IMR-90 (cell line): ENCODE results near the gene HDGFL2. TPM values are rescaled to one million over a fixed set of nuclear protein-coding genes. Genes with fewer than 3 reads are reported as not detected.
"Not testable (repeated sequence)": the region's sequence is repeated elsewhere in the genome, so short reads cannot be mapped to it uniquely, and the experiment has no call there.

Experiments used
- ATAC-seq: fragments of 200-7000 bp; cut with Tn5 transposase; 2 replicates; pipeline ENCODE4 v1.9.1; 2020; ENCODE audit warnings: low read depth, mild to moderate bottlenecking, moderate library complexity
- BruUV-seq: library from RNA; stranded (reverse); fragments of 400-500 nt; replicated peaks from 2 replicates; lab custom pipeline; 2021; lab: Mats Ljungman, UMichigan
- CTCF ChIA-PET: fragments of 300-600 bp; formaldehyde crosslinking; extraction: SDS; loops from one replicate; lab custom pipeline; 2021; ENCODE audit warnings: antibody characterized with exemption; lab: Yijun Ruan, JAX
- POLR2A ChIA-PET: fragments of 300-600 bp; sonication (Branson Sonifier 250); formaldehyde crosslinking; loops from one replicate; lab custom pipeline; 2022; ENCODE audit warnings: antibody characterized with exemption; ENCODE audit not compliant: unreplicated experiment; lab: Charles Lee
- DNase-seq: peaks from one replicate; pipeline ENCODE4 v3.0.0; 2013
- H2AFZ ChIP-seq: replicated peaks from 2 replicates; pipeline ENCODE3; 2013; ENCODE audit warnings: low read length, mild to moderate bottlenecking; ENCODE audit not compliant: poor library complexity
- H2AK5ac ChIP-seq: 2 replicates; pipeline ENCODE4 v1.6.1; 2013; ENCODE audit warnings: low read depth, low read length, inconsistent platforms
- H2AK9ac ChIP-seq: replicated peaks from 2 replicates; pipeline ENCODE3; 2013; ENCODE audit warnings: mild to moderate bottlenecking, low read depth, low read length, moderate library complexity; ENCODE audit not compliant: poor library complexity
- H2BK120ac ChIP-seq: 2 replicates; pipeline ENCODE4 v1.6.1; 2013; ENCODE audit warnings: low read depth, low read length, inconsistent platforms
- H2BK15ac ChIP-seq: 3 replicates; pipeline ENCODE4 v1.6.1; 2013; ENCODE audit warnings: low read depth, low read length, inconsistent platforms
- H2BK20ac ChIP-seq: 2 replicates; pipeline ENCODE4 v1.6.1; 2013; ENCODE audit warnings: low read depth, mild to moderate bottlenecking, inconsistent platforms, low read length, moderate library complexity
- H2BK5ac ChIP-seq: 2 replicates; pipeline ENCODE4 v1.6.1; 2013; ENCODE audit warnings: mild to moderate bottlenecking, low read depth, low read length, inconsistent platforms; ENCODE audit not compliant: poor library complexity, severe bottlenecking
- H3K14ac ChIP-seq: replicated peaks from 2 replicates; pipeline ENCODE4 v1.6.1; 2013; ENCODE audit warnings: low read depth, low read length, inconsistent platforms
- H3K18ac ChIP-seq: 2 replicates; pipeline ENCODE4 v1.6.1; 2013; ENCODE audit warnings: low read depth, low read length, control low read depth
- H3K23ac ChIP-seq: 2 replicates; pipeline ENCODE4 v1.6.1; 2013; ENCODE audit warnings: low read depth, low read length, inconsistent platforms
- H3K27ac ChIP-seq: 2 replicates; pipeline ENCODE4 v1.5.1; 2013; ENCODE audit warnings: mild to moderate bottlenecking, control low read depth, low read length; ENCODE audit not compliant: insufficient read depth
- H3K27me3 ChIP-seq: 2 replicates; pipeline ENCODE4 v1.6.1; 2013; ENCODE audit warnings: low read length; ENCODE audit not compliant: control insufficient read depth, insufficient read depth
- H3K36me3 ChIP-seq: 2 replicates; pipeline ENCODE4 v1.6.1; 2013; ENCODE audit warnings: low read length, mixed read lengths; ENCODE audit not compliant: control insufficient read depth, insufficient read depth
- H3K4ac ChIP-seq: 2 replicates; pipeline ENCODE4 v1.6.1; 2013; ENCODE audit warnings: low read depth, low read length, inconsistent platforms
- H3K4me1 ChIP-seq: 2 replicates; pipeline ENCODE4 v1.6.1; 2013; ENCODE audit warnings: low read length, mixed read lengths; ENCODE audit not compliant: control insufficient read depth, insufficient read depth
- H3K4me2 ChIP-seq: 2 replicates; pipeline ENCODE4 v1.6.1; 2013; ENCODE audit warnings: low read depth, mild to moderate bottlenecking, control low read depth, low read length, moderate library complexity
- H3K4me3 ChIP-seq: 2 replicates; pipeline ENCODE4 v1.5.1; 2013; ENCODE audit warnings: low read depth, mild to moderate bottlenecking, control low read depth, low read length, moderate library complexity; ENCODE audit not compliant: insufficient read depth
- H3K56ac ChIP-seq: 2 replicates; pipeline ENCODE4 v1.6.1; 2013; ENCODE audit warnings: low read length, inconsistent platforms; ENCODE audit not compliant: insufficient read depth; ENCODE audit errors: extremely low read depth
- H3K79me1 ChIP-seq, 2 experiments: 2 replicates each; pipeline ENCODE4 v1.6.1; 2013; ENCODE audit warnings: low read length in 2 of 2, inconsistent platforms in 1 of 2, low read depth in 1 of 2
- H3K9ac ChIP-seq: 2 replicates; pipeline ENCODE4 v1.6.1; 2013; ENCODE audit warnings: low read depth, low read length, control low read depth
- H3K9me1 ChIP-seq: 2 replicates; pipeline ENCODE4 v1.6.1; 2013; ENCODE audit warnings: low read length, inconsistent platforms; ENCODE audit not compliant: insufficient read depth
- H3K9me3 ChIP-seq: 2 replicates; pipeline ENCODE4 v1.6.1; 2013; ENCODE audit warnings: low read length; ENCODE audit not compliant: control insufficient read depth, insufficient read depth
- H4K20me1 ChIP-seq: 2 replicates; pipeline ENCODE4 v1.6.1; 2013; ENCODE audit warnings: low read length, inconsistent platforms; ENCODE audit not compliant: insufficient read depth
- H4K5ac ChIP-seq: 2 replicates; pipeline ENCODE4 v1.6.1; 2013; ENCODE audit warnings: mild to moderate bottlenecking, low read depth, low read length, control low read depth
- H4K8ac ChIP-seq, 2 experiments: 2 replicates each; pipeline ENCODE4 v1.6.1; 2013; ENCODE audit warnings: low read depth in 2 of 2, low read length in 2 of 2, control low read depth in 1 of 2, inconsistent platforms in 1 of 2
- H4K91ac ChIP-seq: 2 replicates; pipeline ENCODE4 v1.6.1; 2013; ENCODE audit warnings: low read depth, low read length, inconsistent platforms; ENCODE audit not compliant: insufficient read depth
- WGBS, 2 experiments: methylation state at CpG; one replicate each; pipeline versions ENCODE4 v1.1.5 to v1.1.7; 2013; ENCODE audit warnings: missing lambda C conversion rate in 2 of 2; ENCODE audit not compliant: insufficient read length in 1 of 2; ENCODE audit errors: extremely low coverage in 2 of 2; 5-methylcytosine and 5-hydroxymethylcytosine counted together
- dilution Hi-C: fragments of 300-500 bp; cut with HindIII; formaldehyde crosslinking; loops from one replicate; pipeline ENCODE4 v1.14.3; 2018; ENCODE audit warnings: low sequenced_read_pairs; ENCODE audit not compliant: unreplicated experiment
- in situ Hi-C: fragments of 300-500 bp; cut with MboI; formaldehyde crosslinking; loops from 3 replicates; pipeline ENCODE4 v1.14.3; 2019; ENCODE audit warnings: low sequenced_read_pairs, inconsistent platforms, mixed read lengths
- intact Hi-C: fragments of 100-400 bp; cut with micrococcal nuclease; formaldehyde crosslinking; loops from 2 replicates; pipeline ENCODE4 v1.10.0; 2022
- polyA plus RNA-seq, 3 experiments: library from polyadenylated mRNA; depleted of rRNA; stranded (reverse); fragments of >200 nt; gene quantifications; 2 replicates each; pipeline ENCODE4 v1.2.3, GENCODE V29; 2012; ENCODE audit warnings: low replicate concordance in 1 of 3
- total RNA-seq: library from RNA; depleted of rRNA; stranded (reverse); fragments of >200 nt; gene quantifications from 2 replicates; pipeline ENCODE4 v1.2.3, GENCODE V29; 2012

HDGFL2 gene
- total and polyA plus RNA-seq, 2 of the 4 experiments (the other 2 are of a cell fraction): 35.8 to 48.5 TPM

- peaks cover 25% of the 10 kb centered on the region for H3K27me3 ChIP-seq
- H3K56ac ChIP-seq, H2AK9ac ChIP-seq, CTCF ChIA-PET, H3K18ac ChIP-seq, H4K5ac ChIP-seq, H4K8ac ChIP-seq, H3K9ac ChIP-seq, DNase-seq, H4K91ac ChIP-seq, H3K36me3 ChIP-seq, H2BK20ac ChIP-seq, dilution Hi-C loops, in situ Hi-C loops, H2AK5ac ChIP-seq, H3K4me2 ChIP-seq, H3K4ac ChIP-seq, H2BK120ac ChIP-seq, H3K79me1 ChIP-seq, H3K4me3 ChIP-seq, H3K23ac ChIP-seq, H2AFZ ChIP-seq, H3K27ac ChIP-seq, H3K9me1 ChIP-seq, POLR2A ChIA-PET, H3K9me3 ChIP-seq, H3K4me1 ChIP-seq, H2BK5ac ChIP-seq, ATAC-seq, intact Hi-C loops, H2BK15ac ChIP-seq, H4K20me1 ChIP-seq, BruUV-seq, H3K14ac ChIP-seq: not testable (repeated sequence)
- WGBS, 2 experiments: 100% methylated on average over 1 of the region's 8 CpGs; no CpG with 5 or more reads in 1 of the 2 experiments
These were observed 55.3 kb downstream of the HDGFL2 start for GRCh38 chr19:4527377-4527776.
